HG03520 (cell line): ENCODE results near the gene VSIR.

ENCODE experiments used
- ATAC-seq: cut with Tn5 transposase; IDR thresholded peaks from one replicate; pipeline ENCODE4 v1.9.1; 2021; ENCODE audit warnings: mild to moderate bottlenecking, moderate library complexity; ENCODE audit not compliant: unreplicated experiment

VSIR gene

GRCh38 chr10:71749396-71749795 is 23.9 kb downstream of the VSIR start:
- no peak for ATAC-seq

- ATAC-seq = no peak
Measured at GRCh38 chr10:71748671-71749191, 24.6 kb downstream of the VSIR start.

GRCh38 chr10:71747551-71748523 is 25.5 kb downstream of the VSIR start:
- no peak for ATAC-seq

GRCh38 chr10:71747039-71747531 is 26.2 kb downstream of the VSIR start:
- ATAC-seq = no peak

GRCh38 chr10:71746344-71747037 is 26.8 kb downstream of the VSIR start:
- no peak for ATAC-seq

GRCh38 chr10:71745664-71746250 is 27.6 kb downstream of the VSIR start:
- no peak for ATAC-seq

GRCh38 chr10:71744897-71745663 is 28.2 kb downstream of the VSIR start:
- no peak for ATAC-seq

GRCh38 chr10:71743866-71744265 is 29.5 kb downstream of the VSIR start:
- ATAC-seq = no peak

- ATAC-seq = no peak
Measured at GRCh38 chr10:71743089-71743838, 30.1 kb downstream of the VSIR start.

- ATAC-seq = no peak
Measured at GRCh38 chr10:71742301-71743088, 30.8 kb downstream of the VSIR start.

- no peak for ATAC-seq
Measured at GRCh38 chr10:71741671-71742070, 31.6 kb downstream of the VSIR start.

GRCh38 chr10:71741029-71741428 is 32.3 kb downstream of the VSIR start:
- ATAC-seq = no peak

GRCh38 chr10:71740069-71740653 is 33.2 kb downstream of the VSIR start:
- no peak for ATAC-seq

- no peak for ATAC-seq
Measured at GRCh38 chr10:71739358-71739900, 33.9 kb downstream of the VSIR start.

- no peak for ATAC-seq
Measured at GRCh38 chr10:71737834-71738197, 35.5 kb downstream of the VSIR start.

- no peak for ATAC-seq
Measured at GRCh38 chr10:71737001-71737833, 36.1 kb downstream of the VSIR start.

GRCh38 chr10:71736570-71736952 is 36.8 kb downstream of the VSIR start:
- ATAC-seq = no peak
